ENCODE results near the gene SCARB2. TPM values are rescaled to one million over a fixed set of nuclear protein-coding genes. Genes with fewer than 3 reads are reported as not detected.

SCARB2 gene
- total and polyA plus RNA-seq, 7 donors = 29.4 to 160 (median 119) TPM

DNA sequence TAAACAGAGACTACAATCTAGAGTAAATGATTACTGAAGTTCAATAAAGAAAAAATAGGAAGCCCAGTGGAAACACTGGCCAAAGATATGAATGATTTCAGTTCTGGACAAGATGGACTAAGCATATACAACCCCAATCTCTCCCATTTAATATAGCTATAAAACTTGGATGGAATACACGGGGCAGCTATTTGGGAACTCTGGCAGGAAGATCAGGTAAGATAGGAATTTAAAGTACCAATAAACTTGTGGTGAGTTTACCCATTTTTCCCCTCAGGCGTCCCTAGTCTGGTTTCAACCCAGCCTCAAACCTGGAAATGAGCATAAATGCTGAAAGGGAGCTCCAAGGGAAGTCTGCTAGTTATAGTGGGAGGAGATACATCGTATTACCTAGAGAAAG is 85.9 kb downstream of the SCARB2 start:
- no peaks in the 10 kb centered on the region for H3K27me3 ChIP-seq
- DNase-seq = no peak
- no peak for TF ChIP-seq POLR2AphosphoS5 (IDR thresholded peaks at IDR 0.05)
- TF ChIP-seq POLR2A (IDR thresholded peaks at IDR 0.05) = no peak
- TF ChIP-seq, protein P1, sequence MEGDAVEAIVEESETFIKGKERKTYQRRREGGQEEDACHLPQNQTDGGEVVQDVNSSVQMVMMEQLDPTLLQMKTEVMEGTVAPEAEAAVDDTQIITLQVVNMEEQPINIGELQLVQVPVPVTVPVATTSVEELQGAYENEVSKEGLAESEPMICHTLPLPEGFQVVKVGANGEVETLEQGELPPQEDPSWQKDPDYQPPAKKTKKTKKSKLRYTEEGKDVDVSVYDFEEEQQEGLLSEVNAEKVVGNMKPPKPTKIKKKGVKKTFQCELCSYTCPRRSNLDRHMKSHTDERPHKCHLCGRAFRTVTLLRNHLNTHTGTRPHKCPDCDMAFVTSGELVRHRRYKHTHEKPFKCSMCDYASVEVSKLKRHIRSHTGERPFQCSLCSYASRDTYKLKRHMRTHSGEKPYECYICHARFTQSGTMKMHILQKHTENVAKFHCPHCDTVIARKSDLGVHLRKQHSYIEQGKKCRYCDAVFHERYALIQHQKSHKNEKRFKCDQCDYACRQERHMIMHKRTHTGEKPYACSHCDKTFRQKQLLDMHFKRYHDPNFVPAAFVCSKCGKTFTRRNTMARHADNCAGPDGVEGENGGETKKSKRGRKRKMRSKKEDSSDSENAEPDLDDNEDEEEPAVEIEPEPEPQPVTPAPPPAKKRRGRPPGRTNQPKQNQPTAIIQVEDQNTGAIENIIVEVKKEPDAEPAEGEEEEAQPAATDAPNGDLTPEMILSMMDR (IDR thresholded peaks at IDR 0.05) = no peak
- no peak for TF ChIP-seq EP300 (IDR thresholded peaks at IDR 0.05)
- peaks cover 0 to 67% (median 7%) of the 10 kb centered on the region in 4 donors for H3K36me3 ChIP-seq
- H3K4me3 ChIP-seq = no peak overlapping the region
- H3K4me1 ChIP-seq = no peaks in the 10 kb centered on the region
- intact Hi-C loops (cut with DNase I) = no loop called here
- 63 to 86% methylated on average over 3 of the region's 3 CpGs for WGBS, 2 donors
- H3K9me3 ChIP-seq = no peaks in the 10 kb centered on the region
- H3K27ac ChIP-seq = no peak overlapping the region

DNA sequence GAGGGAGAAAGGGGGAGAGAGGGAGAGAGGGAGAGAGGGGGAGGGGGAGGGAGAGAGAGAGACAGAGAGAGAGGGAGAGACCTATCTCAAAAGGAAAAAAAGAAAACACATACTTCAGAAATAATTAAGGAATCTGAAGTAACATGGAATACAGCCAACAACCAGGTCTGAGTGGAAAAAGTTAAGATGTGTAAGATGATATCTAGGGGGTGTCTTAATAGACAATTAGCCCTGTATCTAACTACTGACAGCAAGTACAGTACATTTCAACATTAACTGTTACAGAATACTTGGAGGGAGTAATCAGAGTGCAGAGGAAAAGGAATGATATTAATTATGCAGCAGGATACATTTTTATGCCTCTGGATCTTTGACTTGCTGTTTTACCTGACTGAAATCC is 87.8 kb downstream of the SCARB2 start:
- intact Hi-C loops (cut with DNase I) = no loop called here
- TF ChIP-seq, protein P1 (IDR thresholded peaks at IDR 0.05) = no peak
- TF ChIP-seq EP300 (IDR thresholded peaks at IDR 0.05) (no peak), POLR2AphosphoS5 (IDR thresholded peaks at IDR 0.05) (no peak), POLR2A (IDR thresholded peaks at IDR 0.05) (no peak)
- H3K9me3 ChIP-seq = no peaks in the 10 kb centered on the region
- peaks cover 0 to 67% (median 9%) of the 10 kb centered on the region in 4 donors for H3K36me3 ChIP-seq
- H3K27me3 ChIP-seq = no peaks in the 10 kb centered on the region
- no peak overlapping the region for H3K27ac ChIP-seq
- H3K4me1 ChIP-seq = no peaks in the 10 kb centered on the region
- no peak for DNase-seq
- no peak overlapping the region for H3K4me3 ChIP-seq

DNA sequence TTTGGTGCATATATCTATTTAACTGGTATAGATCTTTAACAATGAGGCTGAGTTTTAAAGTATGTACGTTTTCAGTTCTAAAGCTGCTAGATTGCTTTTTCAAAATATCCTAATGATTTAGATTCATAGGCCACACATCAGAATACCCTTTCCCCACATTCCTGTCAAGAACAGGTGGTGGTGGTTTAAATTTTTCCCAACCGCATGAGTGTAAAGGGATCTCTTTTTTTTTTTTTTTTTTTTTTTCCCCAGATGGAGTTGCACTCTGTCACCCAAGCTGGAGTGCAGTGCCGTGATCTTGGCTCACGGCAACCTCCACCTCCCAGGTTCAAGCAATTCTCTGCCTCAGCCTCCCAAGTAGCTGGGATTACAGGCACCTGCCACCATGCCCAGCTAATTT is 93.4 kb downstream of the SCARB2 start:
- intact Hi-C loops (cut with DNase I) = no loop called here
- H3K27ac ChIP-seq = no peak overlapping the region
- WGBS, 2 donors = 84 to 96% methylated on average over 4 of the region's 4 CpGs

DNA sequence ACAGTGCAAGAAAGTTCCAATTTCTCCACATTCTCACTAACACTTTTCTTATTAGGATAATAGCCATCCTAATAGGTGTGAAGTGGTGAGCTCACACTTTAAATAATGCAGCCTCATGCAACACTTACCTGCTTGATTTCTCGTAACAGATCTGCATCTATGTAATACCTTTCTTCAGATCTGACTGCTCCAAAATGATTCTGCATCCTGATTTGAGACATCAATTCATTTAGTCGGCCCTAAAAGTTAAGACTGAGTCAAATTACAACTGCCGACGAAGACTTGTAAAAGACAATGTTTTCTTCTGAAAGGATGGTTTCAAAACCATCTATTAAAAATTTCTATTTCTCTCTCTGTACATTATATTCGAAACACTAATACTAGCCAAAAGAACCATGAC is 96.1 kb downstream of the SCARB2 start:
- no peak for TF ChIP-seq EP300 (IDR thresholded peaks at IDR 0.05)
- no peak for TF ChIP-seq POLR2A (IDR thresholded peaks at IDR 0.05)
- TF ChIP-seq, protein P1 (IDR thresholded peaks at IDR 0.05) = no peak
- no peak for TF ChIP-seq POLR2AphosphoS5 (IDR thresholded peaks at IDR 0.05)
- Histone ChIP-seq H3K36me3 (peaks cover 21 to 82% (median 21%) of the 10 kb centered on the region in 4 donors), H3K27me3 (no peaks in the 10 kb centered on the region), H3K9me3 (no peaks in the 10 kb centered on the region), H3K4me1 (no peaks in the 10 kb centered on the region), H3K4me3 (no peak overlapping the region), H3K27ac (no peak overlapping the region)
- DNase-seq = no peak
- WGBS, 2 donors = 92 to 95% methylated on average over 5 of the region's 5 CpGs
- intact Hi-C loops (cut with DNase I) = no loop called here

More for the DNA sequence above, 93.4 kb downstream of the SCARB2 start:
- Histone ChIP-seq H3K9me3 (no peaks in the 10 kb centered on the region), H3K4me1 (no peaks in the 10 kb centered on the region), H3K4me3 (no peak overlapping the region), H3K27me3 (no peaks in the 10 kb centered on the region), H3K36me3 (peaks cover 11 to 82% (median 29%) of the 10 kb centered on the region in 4 donors)
- TF ChIP-seq EP300 (IDR thresholded peaks at IDR 0.05) (no peak), POLR2AphosphoS5 (IDR thresholded peaks at IDR 0.05) (no peak), POLR2A (IDR thresholded peaks at IDR 0.05) (no peak)
- TF ChIP-seq, protein P1 (IDR thresholded peaks at IDR 0.05) = no peak
- DNase-seq = no peak

DNA sequence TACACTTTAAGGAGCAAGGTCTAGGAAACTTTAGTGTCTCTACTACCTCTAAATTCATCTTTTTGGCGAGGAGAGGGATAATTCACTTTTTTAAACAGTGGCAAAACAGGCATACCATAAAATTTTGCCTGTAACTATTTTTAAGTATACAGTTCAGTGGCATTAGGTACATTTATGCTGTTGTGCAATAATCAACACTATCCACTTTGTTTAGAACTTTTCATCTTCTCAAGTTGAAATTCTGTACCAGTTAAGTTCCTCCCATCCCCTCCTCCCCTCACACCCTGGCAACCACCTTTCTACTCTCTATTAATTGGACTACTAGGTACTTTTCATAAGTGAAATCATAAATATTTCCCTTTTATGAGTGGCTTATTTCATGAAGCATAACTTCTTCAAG is 96.8 kb downstream of the SCARB2 start:
- 91 to 96% methylated on average over 1 of the region's 1 CpG for WGBS, 2 donors

More for the DNA sequence above, 96.8 kb downstream of the SCARB2 start:
- DNase-seq = no peak
- H3K27ac ChIP-seq = no peak overlapping the region
- TF ChIP-seq POLR2A (IDR thresholded peaks at IDR 0.05) (no peak), POLR2AphosphoS5 (IDR thresholded peaks at IDR 0.05) (no peak), EP300 (IDR thresholded peaks at IDR 0.05) (no peak)
- TF ChIP-seq, protein P1 (IDR thresholded peaks at IDR 0.05) = no peak
- H3K27me3 ChIP-seq = no peaks in the 10 kb centered on the region
- peaks cover 20 to 80% (median 21%) of the 10 kb centered on the region in 4 donors for H3K36me3 ChIP-seq
- no peaks in the 10 kb centered on the region for H3K9me3 ChIP-seq
- intact Hi-C loops (cut with DNase I) = no loop called here
- H3K4me3 ChIP-seq = no peak overlapping the region
- H3K4me1 ChIP-seq = no peaks in the 10 kb centered on the region

Measured in sigmoid colon (tissue), 7 donors.